Measurements from ENCODE around the gene MINDY1. TPM values are rescaled to one million over a fixed set of nuclear protein-coding genes. Genes with fewer than 3 reads are reported as not detected.

The MINDY1 gene
- total and polyA plus RNA-seq, 10 of the 15 experiments (the other 5 are each of a cell fraction or from before 2014, with no cell fraction given): 0.48 to 8.8 (median 5.0) TPM

GRCh38 chr1:151032164-151032563, 25.5 kb upstream of the MINDY1 start (continued):
- TF ChIP-seq EZH2 (IDR thresholded peaks at IDR 0.05; ENCODE audit: borderline replicate concordance, control insufficient read depth, low read depth, low read length): no peak

GRCh38 chr1:151026460-151026859, 19.8 kb upstream of the MINDY1 start:
- Histone ChIP-seq H3K4me1 (ENCODE audit: control insufficient read depth, insufficient read depth, low read length) (no peaks in the 10 kb centered on the region), H3K36me3 (ENCODE audit: control insufficient read depth in 2 of 2, insufficient read depth in 2 of 2, low read length in 1 of 2) (peaks cover 5 to 6% of the 10 kb centered on the region in 2 experiments; a peak in 3 of 4 replicates), H2AFZ (ENCODE audit: control insufficient read depth, low read depth, low read length) (no peak overlapping the region), H4K20me1 (ENCODE audit: control insufficient read depth, insufficient read depth) (no peaks in the 10 kb centered on the region), H3K27ac (ENCODE audit: control insufficient read depth, insufficient read depth) (no peak overlapping the region), H3K4me2 (ENCODE audit: control insufficient read depth, insufficient read depth) (no peak overlapping the region), H3K4me3 (no peak overlapping the region), H3K9ac (ENCODE audit: control insufficient read depth, insufficient read depth, low read length) (no peak overlapping the region), H3K9me3 (replicated peaks; ENCODE audit: control insufficient read depth, insufficient read depth, low read length) (no peaks in the 10 kb centered on the region), H3K79me2 (ENCODE audit: control insufficient read depth, insufficient read depth, low read length) (no peaks in the 10 kb centered on the region), H3K27me3 (replicated peaks in 1 of 2; ENCODE audit: control insufficient read depth in 2 of 2, insufficient read depth in 2 of 2, low read length in 1 of 2) (no peaks in the 10 kb centered on the region)
- in situ Hi-C loops (cut with MboI) (no loop called here), intact Hi-C loops (cut with micrococcal nuclease; ENCODE audit: unreplicated experiment) (no loop called here)
- CTCF ChIA-PET: interaction anchor here (0.7 to 3.9 kb wide), 5 partner anchors 20 to 129 kb away, joined by 3 to 51 read pairs (median 26); partner anchors contain the start of genes C1orf56, MINDY1 and TNFAIP8L2
- no peak for DNase-seq (ENCODE audit: low read depth, low spot score)
- RAD21 ChIA-PET (ENCODE audit: unreplicated experiment): interaction anchor here (2.4 kb wide), 1 partner anchor 130 kb away, joined by 11 read pairs; the partner anchor contains the start of gene TNFAIP8L2
- TF ChIP-seq NBN (IDR thresholded peaks at IDR 0.05): no peak
- TF ChIP-seq SPI1 (IDR thresholded peaks at IDR 0.05; ENCODE audit: borderline replicate concordance, insufficient read depth, low read depth, low read length): no peak
- TF ChIP-seq FOS (IDR thresholded peaks at IDR 0.05; ENCODE audit: borderline replicate concordance, extremely low read depth, insufficient read length): no peak
- TF ChIP-seq ZSCAN29 (IDR thresholded peaks at IDR 0.05): no peak
- TF ChIP-seq PAX8 (IDR thresholded peaks at IDR 0.05): no peak
- TF ChIP-seq, protein P1, sequence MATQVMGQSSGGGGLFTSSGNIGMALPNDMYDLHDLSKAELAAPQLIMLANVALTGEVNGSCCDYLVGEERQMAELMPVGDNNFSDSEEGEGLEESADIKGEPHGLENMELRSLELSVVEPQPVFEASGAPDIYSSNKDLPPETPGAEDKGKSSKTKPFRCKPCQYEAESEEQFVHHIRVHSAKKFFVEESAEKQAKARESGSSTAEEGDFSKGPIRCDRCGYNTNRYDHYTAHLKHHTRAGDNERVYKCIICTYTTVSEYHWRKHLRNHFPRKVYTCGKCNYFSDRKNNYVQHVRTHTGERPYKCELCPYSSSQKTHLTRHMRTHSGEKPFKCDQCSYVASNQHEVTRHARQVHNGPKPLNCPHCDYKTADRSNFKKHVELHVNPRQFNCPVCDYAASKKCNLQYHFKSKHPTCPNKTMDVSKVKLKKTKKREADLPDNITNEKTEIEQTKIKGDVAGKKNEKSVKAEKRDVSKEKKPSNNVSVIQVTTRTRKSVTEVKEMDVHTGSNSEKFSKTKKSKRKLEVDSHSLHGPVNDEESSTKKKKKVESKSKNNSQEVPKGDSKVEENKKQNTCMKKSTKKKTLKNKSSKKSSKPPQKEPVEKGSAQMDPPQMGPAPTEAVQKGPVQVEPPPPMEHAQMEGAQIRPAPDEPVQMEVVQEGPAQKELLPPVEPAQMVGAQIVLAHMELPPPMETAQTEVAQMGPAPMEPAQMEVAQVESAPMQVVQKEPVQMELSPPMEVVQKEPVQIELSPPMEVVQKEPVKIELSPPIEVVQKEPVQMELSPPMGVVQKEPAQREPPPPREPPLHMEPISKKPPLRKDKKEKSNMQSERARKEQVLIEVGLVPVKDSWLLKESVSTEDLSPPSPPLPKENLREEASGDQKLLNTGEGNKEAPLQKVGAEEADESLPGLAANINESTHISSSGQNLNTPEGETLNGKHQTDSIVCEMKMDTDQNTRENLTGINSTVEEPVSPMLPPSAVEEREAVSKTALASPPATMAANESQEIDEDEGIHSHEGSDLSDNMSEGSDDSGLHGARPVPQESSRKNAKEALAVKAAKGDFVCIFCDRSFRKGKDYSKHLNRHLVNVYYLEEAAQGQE (IDR thresholded peaks at IDR 0.05; ENCODE audit: low read depth, low read length): no peak
- TF ChIP-seq SMAD5 (IDR thresholded peaks at IDR 0.05; ENCODE audit: low read depth): no peak
- no peak for ATAC-seq
- POLR2A ChIA-PET: interaction anchor here (0.6 kb wide), 1 partner anchor 148 kb away, joined by 4 read pairs; no protein-coding TSS in a partner anchor
- no peak for FAIRE-seq
- BruUV-seq (replicated peaks): no TSS peak
- SMC1A ChIA-PET (ENCODE audit: uncharacterized antibody, unreplicated experiment): interaction anchor here (0.7 to 3.0 kb wide), 3 partner anchors 73 to 133 kb away, joined by 3 to 23 read pairs (median 18); partner anchors contain the start of gene TNFAIP8L2
